HepG2 (cell line): ENCODE data around the gene SLC7A4. TPM values are rescaled to one million over a fixed set of nuclear protein-coding genes. Genes with fewer than 3 reads are reported as not detected.

Experiments used
- EEA1 ChIP-seq: sonication (generic); formaldehyde crosslinking; IDR thresholded peaks from 2 replicates; pipeline ENCODE4 v1.5.1; 2020; ENCODE audit warnings: mild to moderate bottlenecking, missing genetic modification reagents, borderline replicate concordance
- MAFK ChIP-seq, 2 experiments: IDR thresholded peaks in 1 of 2; conservative IDR thresholded peaks in 1 of 2; 2 replicates each; pipeline ENCODE4 v1.6.1; 2011; ENCODE audit warnings: improper control_type of control experiment in 2 of 2, low read length in 2 of 2
- NBN ChIP-seq: fragments of 450-650 bp; conservative IDR thresholded peaks from 2 replicates; pipeline ENCODE4 v1.6.1; 2017
- NCOA1 ChIP-seq: sonication (generic); formaldehyde crosslinking; IDR thresholded peaks from 2 replicates; pipeline ENCODE4 v1.9.0; 2021; ENCODE audit warnings: missing genetic modification reagents
- NFATC3 ChIP-seq: sonication (generic); formaldehyde crosslinking; IDR thresholded peaks from 2 replicates; pipeline ENCODE4 v1.5.1; 2020; ENCODE audit warnings: mild to moderate bottlenecking, missing genetic modification reagents
- NPAS2 ChIP-seq: sonication (generic); formaldehyde crosslinking; IDR thresholded peaks from 2 replicates; pipeline ENCODE4 v1.8.0; 2022; ENCODE audit warnings: mild to moderate bottlenecking, missing genetic modification reagents, borderline replicate concordance
- RXRA ChIP-seq: sonication (generic); formaldehyde crosslinking; IDR thresholded peaks from 2 replicates; pipeline ENCODE4 v1.5.1; 2020; ENCODE audit warnings: missing genetic modification reagents
- TFE3 ChIP-seq: IDR thresholded peaks from 2 replicates; pipeline ENCODE4 v1.6.1; 2016
- TSC22D2 ChIP-seq: sonication (generic); formaldehyde crosslinking; IDR thresholded peaks from 2 replicates; pipeline ENCODE4 v1.5.1; 2020; ENCODE audit warnings: missing genetic modification reagents, mild to moderate bottlenecking, borderline replicate concordance
- ZFY ChIP-seq: sonication (generic); formaldehyde crosslinking; IDR thresholded peaks from 2 replicates; pipeline ENCODE4 v1.4.0; 2020; ENCODE audit warnings: missing genetic modification reagents
- ZNF607 ChIP-seq: sonication (generic); formaldehyde crosslinking; IDR thresholded peaks from 2 replicates; pipeline ENCODE4 v1.5.1; 2020; ENCODE audit warnings: missing genetic modification reagents, mild to moderate bottlenecking, borderline replicate concordance
- ZNF609 ChIP-seq: sonication (generic); formaldehyde crosslinking; IDR thresholded peaks from 2 replicates; pipeline ENCODE4 v1.4.0; 2020; ENCODE audit warnings: mild to moderate bottlenecking, missing genetic modification reagents, borderline replicate concordance
- ZNF782 ChIP-seq: sonication (generic); formaldehyde crosslinking; IDR thresholded peaks from 2 replicates; pipeline ENCODE4 v1.4.0; 2020; ENCODE audit warnings: missing genetic modification reagents, mild to moderate bottlenecking, borderline replicate concordance
- polyA plus RNA-seq, 8 experiments: library from polyadenylated mRNA; depleted of rRNA in 3 of 8; stranded (reverse) in 7 of 8; unstranded in 1 of 8; fragments of >200 nt; fragmentation: Illumina TruSeq in 4 of 8; extraction: Trizol in 4 of 8; gene quantifications; 2 replicates each; pipeline versions ENCODE4 v1.2.1 to v1.2.3, GENCODE V29; 2011 to 2016; ENCODE audit warnings: low read depth in 4 of 8, missing spikeins in 1 of 8, mixed read lengths in 1 of 8; ENCODE audit not compliant: insufficient read depth in 1 of 8
- total RNA-seq, 5 experiments: library from RNA; depleted of rRNA; stranded (reverse); fragments of >200 nt; fragmentation: Illumina TruSeq; extraction: Trizol; gene quantifications; 2 replicates each; pipeline ENCODE4 v1.2.3, GENCODE V29; 2016; ENCODE audit warnings: low read depth in 1 of 5
- TF ChIP-seq, protein P1 (sequence below): fragments of 450-650 bp; IDR thresholded peaks from 2 replicates; pipeline ENCODE4 v1.6.1; 2016
- TF ChIP-seq, protein P2 (sequence below): sonication (generic); formaldehyde crosslinking; IDR thresholded peaks from 2 replicates; pipeline ENCODE4 v1.4.0; 2020; ENCODE audit warnings: missing genetic modification reagents

SLC7A4 gene
- total and polyA plus RNA-seq, 2 of the 13 experiments (the other 11 are each of a cell fraction or from before 2014, with no cell fraction given), result not detected

DNA sequence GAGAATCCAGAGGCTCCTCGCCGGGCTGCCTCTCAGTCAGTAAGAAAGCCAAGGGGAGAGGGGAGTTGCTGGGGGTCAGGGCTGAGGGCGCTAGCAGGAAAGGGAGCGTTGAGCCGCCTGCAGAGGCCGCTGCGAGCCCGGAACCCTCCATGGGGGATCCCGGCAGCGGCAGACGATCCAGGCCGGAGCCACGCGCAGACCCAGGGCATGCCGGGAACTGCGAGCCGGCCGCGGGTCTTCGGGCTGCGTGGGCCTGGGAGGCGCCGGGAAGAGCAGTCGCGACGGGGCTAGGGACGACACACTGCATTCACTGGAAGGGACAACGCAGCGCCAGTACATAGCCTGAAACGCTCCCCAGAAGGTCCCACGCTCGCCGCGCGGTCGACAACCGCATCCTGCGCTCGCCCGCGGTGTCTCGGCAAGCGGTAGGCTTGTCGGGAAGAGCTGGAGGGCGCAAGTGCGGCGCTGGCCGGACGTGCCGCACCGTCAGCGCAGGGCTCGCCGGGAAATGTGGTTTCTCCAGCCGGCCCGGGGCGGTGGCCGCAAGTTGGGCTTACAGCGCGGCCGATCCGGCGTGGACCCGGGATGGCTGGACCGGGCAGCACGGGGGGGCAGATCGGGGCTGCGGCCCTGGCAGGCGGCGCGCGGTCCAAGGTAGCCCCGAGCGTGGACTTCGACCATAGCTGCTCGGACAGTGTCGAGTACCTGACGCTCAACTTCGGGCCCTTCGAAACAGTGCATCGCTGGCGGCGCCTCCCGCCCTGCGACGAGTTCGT, 50.4 kb downstream of the SLC7A4 start, which contains the start of gene LZTR1 (continued):
- TF ChIP-seq RXRA (CRISPR knock-in tag) (no peak; the same call in 1 of the 2 replicates), NPAS2 (CRISPR knock-in tag) (no peak), ZNF607 (CRISPR knock-in tag) (peak; percentile 97), NCOA1 (CRISPR knock-in tag) (peak; percentile 86), EEA1 (CRISPR knock-in tag) (peak; percentile 94; the same call in 1 of the 2 replicates), MAFK (conservative IDR thresholded peaks at IDR 0.05 in 1 of 2, IDR thresholded peaks at IDR 0.05 in 1 of 2; ENCODE audit: low read length in 2 of 2) (no peak), ZFY (CRISPR knock-in tag) (peak; percentile 99), ZNF609 (CRISPR knock-in tag) (no peak), TFE3 (CRISPR knock-in tag) (peak; percentile 81), NFATC3 (CRISPR knock-in tag) (0 out of 2 replicates have a peak, but pooled peaks have one; percentile 66), ZNF782 (CRISPR knock-in tag) (peak; percentile 97), NBN (no peak), TSC22D2 (CRISPR knock-in tag) (no peak; the same call in 1 of the 2 replicates)
- TF ChIP-seq, protein P1, sequence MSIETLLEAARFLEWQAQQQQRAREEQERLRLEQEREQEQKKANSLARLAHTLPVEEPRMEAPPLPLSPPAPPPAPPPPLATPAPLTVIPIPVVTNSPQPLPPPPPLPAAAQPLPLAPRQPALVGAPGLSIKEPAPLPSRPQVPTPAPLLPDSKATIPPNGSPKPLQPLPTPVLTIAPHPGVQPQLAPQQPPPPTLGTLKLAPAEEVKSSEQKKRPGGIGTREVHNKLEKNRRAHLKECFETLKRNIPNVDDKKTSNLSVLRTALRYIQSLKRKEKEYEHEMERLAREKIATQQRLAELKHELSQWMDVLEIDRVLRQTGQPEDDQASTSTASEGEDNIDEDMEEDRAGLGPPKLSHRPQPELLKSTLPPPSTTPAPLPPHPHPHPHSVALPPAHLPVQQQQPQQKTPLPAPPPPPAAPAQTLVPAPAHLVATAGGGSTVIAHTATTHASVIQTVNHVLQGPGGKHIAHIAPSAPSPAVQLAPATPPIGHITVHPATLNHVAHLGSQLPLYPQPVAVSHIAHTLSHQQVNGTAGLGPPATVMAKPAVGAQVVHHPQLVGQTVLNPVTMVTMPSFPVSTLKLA, result no peak; the same call in 1 of the 2 replicates
- TF ChIP-seq, protein P2, sequence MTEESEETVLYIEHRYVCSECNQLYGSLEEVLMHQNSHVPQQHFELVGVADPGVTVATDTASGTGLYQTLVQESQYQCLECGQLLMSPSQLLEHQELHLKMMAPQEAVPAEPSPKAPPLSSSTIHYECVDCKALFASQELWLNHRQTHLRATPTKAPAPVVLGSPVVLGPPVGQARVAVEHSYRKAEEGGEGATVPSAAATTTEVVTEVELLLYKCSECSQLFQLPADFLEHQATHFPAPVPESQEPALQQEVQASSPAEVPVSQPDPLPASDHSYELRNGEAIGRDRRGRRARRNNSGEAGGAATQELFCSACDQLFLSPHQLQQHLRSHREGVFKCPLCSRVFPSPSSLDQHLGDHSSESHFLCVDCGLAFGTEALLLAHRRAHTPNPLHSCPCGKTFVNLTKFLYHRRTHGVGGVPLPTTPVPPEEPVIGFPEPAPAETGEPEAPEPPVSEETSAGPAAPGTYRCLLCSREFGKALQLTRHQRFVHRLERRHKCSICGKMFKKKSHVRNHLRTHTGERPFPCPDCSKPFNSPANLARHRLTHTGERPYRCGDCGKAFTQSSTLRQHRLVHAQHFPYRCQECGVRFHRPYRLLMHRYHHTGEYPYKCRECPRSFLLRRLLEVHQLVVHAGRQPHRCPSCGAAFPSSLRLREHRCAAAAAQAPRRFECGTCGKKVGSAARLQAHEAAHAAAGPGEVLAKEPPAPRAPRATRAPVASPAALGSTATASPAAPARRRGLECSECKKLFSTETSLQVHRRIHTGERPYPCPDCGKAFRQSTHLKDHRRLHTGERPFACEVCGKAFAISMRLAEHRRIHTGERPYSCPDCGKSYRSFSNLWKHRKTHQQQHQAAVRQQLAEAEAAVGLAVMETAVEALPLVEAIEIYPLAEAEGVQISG (CRISPR knock-in tag), result peak; percentile 97
